MCF 10A (cell line): ENCODE measurements around the gene EXOG. TPM values are rescaled to one million over a fixed set of nuclear protein-coding genes. Genes with fewer than 3 reads are reported as not detected.
A peak's percentile ranks its signal among the peaks of the same experiment; 100 is the strongest.

Experiments used
- BruUV-seq: library from RNA; stranded (reverse); fragments of 400-500 nt; replicated peaks from 2 replicates; lab custom pipeline; 2021; lab: Mats Ljungman, UMichigan
- CTCF ChIA-PET: fragments of 300-600 bp; sonication (Branson Sonifier 250); formaldehyde crosslinking; extraction: SDS; loops from one replicate; lab custom pipeline; 2021; ENCODE audit warnings: antibody characterized with exemption, inconsistent platforms; lab: Yijun Ruan, JAX
- POLR2A ChIA-PET: fragments of 300-600, 350-650 bp; sonication (Branson Sonifier 250); formaldehyde crosslinking; extraction: SDS; loops from one replicate; lab custom pipeline; 2020; ENCODE audit warnings: antibody characterized with exemption, inconsistent platforms; lab: Yijun Ruan, JAX
- DNase-seq: peaks from one replicate; pipeline ENCODE4 v3.0.0-alpha.2; 2018; ENCODE audit not compliant: unreplicated experiment
- H3K27ac Mint-ChIP-seq: one replicate; pipeline ENCODE4 v1.8.0; 2022; ENCODE audit warnings: mild to moderate bottlenecking, low read depth, mixed read lengths; ENCODE audit not compliant: unreplicated experiment
- H3K27me3 Mint-ChIP-seq: one replicate; pipeline ENCODE4 v1.8.0; 2022; ENCODE audit warnings: mixed read lengths; ENCODE audit not compliant: insufficient read depth, unreplicated experiment
- H3K36me3 Mint-ChIP-seq: one replicate; pipeline ENCODE4 v1.8.0; 2022; ENCODE audit warnings: mild to moderate bottlenecking, moderate library complexity, mixed read lengths; ENCODE audit not compliant: insufficient read depth, unreplicated experiment
- H3K4me1 Mint-ChIP-seq: one replicate; pipeline ENCODE4 v1.8.0; 2022; ENCODE audit warnings: mixed read lengths; ENCODE audit not compliant: insufficient read depth, unreplicated experiment
- H3K4me3 Mint-ChIP-seq: one replicate; pipeline ENCODE4 v1.8.0; 2022; ENCODE audit warnings: mild to moderate bottlenecking, moderate library complexity, mixed read lengths; ENCODE audit not compliant: unreplicated experiment
- H3K9me3 Mint-ChIP-seq: one replicate; pipeline ENCODE4 v1.8.0; 2022; ENCODE audit warnings: mixed read lengths; ENCODE audit not compliant: unreplicated experiment
- CTCF ChIP-seq: fragments of 200-600 bp; IDR thresholded peaks from one replicate; pipeline ENCODE4 v1.8.0; 2022; ENCODE audit warnings: antibody characterized with exemption, mild to moderate bottlenecking; ENCODE audit not compliant: unreplicated experiment
- intact Hi-C: fragments of 100-400 bp; cut with micrococcal nuclease; formaldehyde crosslinking; loops from 2 replicates; pipeline ENCODE4 v1.14.1; 2022
- total RNA-seq: library from RNA; stranded (reverse); gene quantifications from 2 replicates; pipeline ENCODE4 v1.2.3, GENCODE V29; 2022

Gene EXOG
- total RNA-seq, 1 experiment from 2014 or later = 17.5 TPM

- Mint-ChIP-seq H3K27ac (no peak overlapping the region), H3K36me3 (peaks cover 21% of the 10 kb centered on the region), H3K4me1 (no peaks in the 10 kb centered on the region), H3K4me3 (no peak overlapping the region), H3K9me3 (no peaks in the 10 kb centered on the region), H3K27me3 (no peaks in the 10 kb centered on the region)
- no TSS peak for BruUV-seq
- intact Hi-C loops = loop anchor here (1.0 to 5.0 kb wide), 5 partner anchors 133 to 477 kb away; partner anchors contain the start of gene XYLB
- POLR2A ChIA-PET = interaction anchor here (0.6 to 1.3 kb wide), 6 partner anchors 10 to 342 kb away, joined by 3 to 8 read pairs (median 4); partner anchors contain the start of genes ACAA1 and XYLB
- DNase-seq = peak; percentile 75
- peak; percentile 90 for TF ChIP-seq CTCF
- CTCF ChIA-PET = interaction anchor here (0.6 to 6.6 kb wide), 42 partner anchors 8 to 548 kb away, joined by 3 to 117 read pairs (median 4); partner anchors contain the start of genes ACAA1, EXOG, MYD88 and SLC22A13
These were observed 16.6 kb upstream of the EXOG start for GRCh38 chr3:38479431-38480092.

GRCh38 chr3:38480093-38480445 lies 16.1 kb upstream of the EXOG start:
- BruUV-seq = no TSS peak
- no peak overlapping the region for H3K4me3 Mint-ChIP-seq
- DNase-seq = no peak
- no peaks in the 10 kb centered on the region for H3K4me1 Mint-ChIP-seq
- H3K27me3 Mint-ChIP-seq = no peaks in the 10 kb centered on the region
- no peak for TF ChIP-seq CTCF
- CTCF ChIA-PET = interaction anchor here (0.5 to 6.6 kb wide), 57 partner anchors 8 to 758 kb away, joined by 3 to 117 read pairs (median 4); partner anchors contain the start of genes ACAA1, EXOG, MYD88 and XYLB
- H3K36me3 Mint-ChIP-seq = peaks cover 21% of the 10 kb centered on the region
- no peak overlapping the region for H3K27ac Mint-ChIP-seq
- H3K9me3 Mint-ChIP-seq = no peaks in the 10 kb centered on the region
- POLR2A ChIA-PET = interaction anchor here (0.6 to 1.3 kb wide), 8 partner anchors 11 to 424 kb away, joined by 3 to 8 read pairs (median 4); partner anchors contain the start of genes ACAA1 and XYLB
- intact Hi-C loops = loop anchor here (1.0 to 5.0 kb wide), 4 partner anchors 233 to 478 kb away; no protein-coding TSS in a partner anchor

GRCh38 chr3:38480930-38481329 lies 15.2 kb upstream of the EXOG start:
- Mint-ChIP-seq H3K4me3 (no peak overlapping the region), H3K4me1 (no peaks in the 10 kb centered on the region), H3K27ac (no peak overlapping the region), H3K27me3 (no peaks in the 10 kb centered on the region), H3K36me3 (peaks cover 21% of the 10 kb centered on the region), H3K9me3 (no peaks in the 10 kb centered on the region)
- ChIA-PET POLR2A (interaction anchor here (0.9 kb wide), 1 partner anchor 136 kb away, joined by 4 read pairs; no protein-coding TSS in a partner anchor), CTCF (interaction anchor here (0.6 to 6.6 kb wide), 37 partner anchors 9 to 387 kb away, joined by 3 to 117 read pairs (median 5); partner anchors contain the start of genes ACAA1, EXOG, SLC22A13 and XYLB)
- intact Hi-C loops = loop anchor here (1.0 to 5.0 kb wide), 4 partner anchors 234 to 479 kb away; no protein-coding TSS in a partner anchor
- no peak for TF ChIP-seq CTCF
- no peak for DNase-seq
- BruUV-seq = no TSS peak

- Mint-ChIP-seq H3K27ac (no peak overlapping the region), H3K9me3 (no peaks in the 10 kb centered on the region), H3K4me1 (no peaks in the 10 kb centered on the region), H3K4me3 (no peak overlapping the region), H3K36me3 (peaks cover 21% of the 10 kb centered on the region), H3K27me3 (no peaks in the 10 kb centered on the region)
- ChIA-PET CTCF (interaction anchor here (1.2 to 6.6 kb wide), 4 partner anchors 9 to 236 kb away, joined by 3 to 117 read pairs (median 4); partner anchors contain the start of genes EXOG and XYLB), POLR2A (no interaction called here)
- no peak for TF ChIP-seq CTCF
- intact Hi-C loops = loop anchor here (5.0 kb wide), 3 partner anchors 236 to 481 kb away; no protein-coding TSS in a partner anchor
- BruUV-seq = no TSS peak
- no peak for DNase-seq
These were observed 13.2 kb upstream of the EXOG start for GRCh38 chr3:38482951-38483350.
